H4 (cell line): ENCODE measurements around the gene CPNE4. TPM values are rescaled to one million over a fixed set of nuclear protein-coding genes. Genes with fewer than 3 reads are reported as not detected.

Experiments used
- DNase-seq: peaks from one replicate; pipeline ENCODE4 v3.0.0-alpha.2; 2015; ENCODE audit warnings: low spot score
- total RNA-seq: library from RNA; depleted of rRNA; stranded (reverse); fragments of >200 nt; shearing (Covaris generic); gene quantifications from 2 replicates; pipeline ENCODE4 v1.2.3, GENCODE V29; 2014

CPNE4 gene
- total RNA-seq, 1 experiment from 2014 or later = 0.14 TPM

GRCh38 chr3:131735116-131735515 lies 299.7 kb downstream of the CPNE4 start:
- no peak for DNase-seq

- DNase-seq = no peak
These were observed 301.6 kb downstream of the CPNE4 start for GRCh38 chr3:131733086-131733841.

- no peak for DNase-seq
These were observed 303.1 kb downstream of the CPNE4 start for GRCh38 chr3:131731709-131732108.

GRCh38 chr3:131730581-131730980 lies 304.2 kb downstream of the CPNE4 start:
- DNase-seq = no peak

DNA sequence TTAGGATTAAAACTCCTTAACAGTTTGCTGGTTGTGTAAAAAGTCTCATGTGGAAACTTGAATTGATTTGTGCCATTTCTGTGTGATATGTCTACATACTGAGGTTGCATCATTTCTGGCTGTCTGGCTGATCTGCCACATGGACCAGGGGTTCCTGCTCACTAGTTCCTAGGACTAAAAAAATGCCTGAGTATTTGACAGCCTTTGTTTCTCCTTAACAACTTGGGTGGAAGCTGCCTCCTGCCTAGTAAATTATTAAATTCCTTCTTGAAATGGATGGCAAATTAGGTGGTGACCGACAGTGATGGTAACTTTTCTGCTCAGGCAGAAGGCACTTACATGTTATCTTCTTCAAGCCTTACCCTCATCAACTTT lies 305.2 kb downstream of the CPNE4 start:
- no peak for DNase-seq

DNA sequence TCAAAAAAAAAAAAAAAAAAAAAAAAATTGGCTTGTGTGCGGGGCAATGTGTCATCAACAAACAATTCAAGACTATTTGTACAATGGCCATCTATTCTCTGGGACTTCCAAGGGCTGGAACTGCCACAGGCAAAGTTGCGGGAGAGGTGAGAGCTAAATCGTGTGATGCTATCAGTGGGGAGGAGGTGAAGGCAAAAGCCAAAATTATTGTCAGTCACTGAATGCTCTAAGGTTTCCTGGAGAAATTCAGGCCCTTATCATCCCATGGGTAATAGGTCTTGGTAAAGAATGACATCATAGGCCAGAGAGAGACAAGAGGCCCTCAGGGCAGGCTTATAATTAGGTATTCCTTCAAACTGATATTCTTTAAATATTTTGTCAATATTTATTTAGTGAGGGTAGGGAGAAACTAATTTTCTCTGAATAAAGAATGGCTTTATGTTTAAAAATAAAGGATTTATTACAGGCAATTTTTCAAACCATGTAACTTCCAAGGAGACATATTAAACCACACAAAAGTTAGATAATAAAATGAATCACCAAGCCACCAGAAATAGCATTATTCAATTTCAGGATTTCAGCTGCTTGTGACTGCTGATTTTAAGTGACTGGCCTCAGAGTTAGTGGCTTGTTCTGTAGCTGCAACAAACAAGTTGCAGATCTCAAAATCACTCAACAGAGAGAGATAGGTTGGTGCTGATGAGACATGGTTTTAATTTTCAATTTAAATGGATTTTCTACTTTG lies 305.7 kb downstream of the CPNE4 start:
- DNase-seq = peak; percentile 43

DNA sequence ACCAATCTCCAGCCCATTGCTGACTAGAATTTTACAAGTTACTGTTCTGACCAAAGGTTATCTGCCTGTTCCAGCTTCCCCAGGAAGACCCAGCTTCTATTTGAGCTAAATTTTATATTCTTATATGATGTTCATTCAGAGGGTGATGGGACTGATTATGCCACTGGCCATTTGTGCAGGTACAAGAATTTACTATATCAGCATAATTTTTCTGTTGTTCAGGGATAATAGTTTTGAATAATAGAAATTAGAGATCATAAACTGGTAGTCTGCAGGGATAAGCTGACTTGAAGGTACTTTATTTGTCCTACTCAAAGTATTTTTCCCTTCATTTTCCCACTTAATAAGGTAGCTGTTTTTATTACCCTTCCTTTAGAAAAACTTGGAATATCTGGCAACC lies 309.4 kb downstream of the CPNE4 start:
- DNase-seq = no peak

- no peak for DNase-seq
These were observed 311.5 kb downstream of the CPNE4 start for GRCh38 chr3:131723343-131723742.

- DNase-seq = no peak
These were observed 317.3 kb downstream of the CPNE4 start for GRCh38 chr3:131717493-131717892.

DNA sequence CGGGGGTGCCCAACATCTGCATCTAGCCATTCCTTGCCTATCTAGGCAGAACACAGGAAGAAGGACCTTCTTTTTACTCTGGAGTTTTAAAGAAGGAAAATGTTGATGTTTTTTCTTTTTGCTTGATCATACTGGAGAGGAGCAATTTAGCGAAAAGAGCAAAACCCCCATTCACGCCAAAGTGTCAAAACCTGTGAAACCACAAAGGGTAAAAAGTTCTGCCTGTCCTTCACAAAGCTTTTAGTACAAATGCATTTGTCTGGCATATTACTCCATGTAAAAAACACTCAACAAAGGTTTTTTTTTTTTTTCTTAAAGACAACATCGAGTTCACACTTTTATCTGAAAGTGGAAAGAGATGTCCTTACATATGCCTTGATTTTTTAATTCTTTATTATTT lies 317.9 kb downstream of the CPNE4 start:
- no peak for DNase-seq

GRCh38 chr3:131716007-131716406 lies 318.8 kb downstream of the CPNE4 start:
- DNase-seq = no peak

GRCh38 chr3:131714585-131715220 lies 320.1 kb downstream of the CPNE4 start:
- no peak for DNase-seq

DNA sequence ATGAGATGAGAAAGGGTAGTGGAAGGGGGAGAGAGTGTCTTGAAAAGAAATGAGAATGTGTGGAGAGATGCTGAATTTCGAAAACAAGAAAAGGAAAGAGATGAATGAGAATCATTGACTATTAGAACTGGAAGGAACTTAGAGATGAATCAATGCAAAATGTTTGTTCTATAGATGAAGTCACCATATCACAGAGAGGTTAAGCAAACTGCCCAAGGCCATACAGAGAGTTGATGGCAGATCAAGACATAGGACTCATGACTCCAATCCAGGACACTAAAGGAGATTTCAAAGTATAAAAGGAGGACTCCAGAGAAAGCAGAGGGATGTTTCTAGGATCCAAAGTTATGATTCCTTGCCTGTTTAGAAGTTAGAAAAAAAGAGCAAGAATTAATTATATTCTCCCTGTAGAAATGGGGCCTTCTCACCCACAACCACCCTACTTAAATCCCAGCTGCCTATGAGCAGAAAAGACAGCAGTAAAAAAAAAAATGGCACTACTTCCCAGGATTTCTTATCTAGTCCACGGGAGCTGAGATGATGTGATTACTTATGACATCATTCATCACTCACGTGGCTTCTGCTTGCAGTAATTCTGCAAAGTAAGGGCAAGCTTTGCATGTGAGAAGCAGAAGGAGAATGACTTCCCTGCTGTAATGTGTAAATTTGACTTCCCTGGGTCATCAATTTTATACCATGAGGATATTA lies 321.2 kb downstream of the CPNE4 start:
- DNase-seq = no peak

- DNase-seq = no peak
These were observed 322.2 kb downstream of the CPNE4 start for GRCh38 chr3:131712662-131713061.

- no peak for DNase-seq
These were observed 323.6 kb downstream of the CPNE4 start for GRCh38 chr3:131711114-131711768.

GRCh38 chr3:131708241-131708640 lies 326.6 kb downstream of the CPNE4 start:
- no peak for DNase-seq

GRCh38 chr3:131705558-131706051 lies 329.2 kb downstream of the CPNE4 start:
- DNase-seq = no peak

DNA sequence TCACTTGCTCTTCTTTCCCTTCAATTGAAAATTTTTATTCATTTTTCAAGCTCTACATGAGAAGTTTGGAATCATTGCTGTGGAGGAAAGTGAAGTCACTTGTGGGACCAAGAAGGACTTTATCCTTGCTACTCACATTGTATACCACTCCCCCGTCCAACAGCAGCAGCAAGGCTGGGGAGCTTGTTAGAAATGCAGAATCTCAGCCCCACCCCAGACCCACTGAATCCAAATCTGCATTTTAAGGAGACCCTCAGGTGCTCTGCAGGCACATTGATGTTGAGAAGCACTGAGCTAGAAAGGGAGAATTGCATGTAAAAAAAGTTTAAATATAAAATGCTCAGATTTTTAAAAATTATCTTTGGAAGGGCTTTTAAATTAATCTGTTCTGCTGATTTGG lies 329.7 kb downstream of the CPNE4 start:
- DNase-seq = no peak

- no peak for DNase-seq
These were observed 330.7 kb downstream of the CPNE4 start for GRCh38 chr3:131704098-131704497.

DNA sequence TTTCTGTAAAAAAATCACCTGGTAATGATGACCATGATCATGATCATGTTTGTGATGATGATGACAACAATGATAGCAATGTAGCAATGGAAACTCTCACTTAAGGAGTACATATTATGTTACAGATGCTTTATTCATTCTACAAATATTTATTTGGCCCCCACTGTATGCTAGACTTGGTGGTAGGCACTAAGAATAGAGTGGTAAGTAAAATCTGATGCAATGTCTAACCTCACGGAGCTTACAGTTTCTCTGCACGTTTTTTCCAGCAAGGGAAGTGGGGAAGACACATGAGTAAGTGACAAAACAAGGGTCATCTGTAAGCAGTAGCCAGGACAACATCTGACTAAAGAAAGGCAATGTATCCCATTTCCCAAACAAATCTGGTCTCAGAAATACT lies 332.7 kb downstream of the CPNE4 start:
- no peak for DNase-seq

DNA sequence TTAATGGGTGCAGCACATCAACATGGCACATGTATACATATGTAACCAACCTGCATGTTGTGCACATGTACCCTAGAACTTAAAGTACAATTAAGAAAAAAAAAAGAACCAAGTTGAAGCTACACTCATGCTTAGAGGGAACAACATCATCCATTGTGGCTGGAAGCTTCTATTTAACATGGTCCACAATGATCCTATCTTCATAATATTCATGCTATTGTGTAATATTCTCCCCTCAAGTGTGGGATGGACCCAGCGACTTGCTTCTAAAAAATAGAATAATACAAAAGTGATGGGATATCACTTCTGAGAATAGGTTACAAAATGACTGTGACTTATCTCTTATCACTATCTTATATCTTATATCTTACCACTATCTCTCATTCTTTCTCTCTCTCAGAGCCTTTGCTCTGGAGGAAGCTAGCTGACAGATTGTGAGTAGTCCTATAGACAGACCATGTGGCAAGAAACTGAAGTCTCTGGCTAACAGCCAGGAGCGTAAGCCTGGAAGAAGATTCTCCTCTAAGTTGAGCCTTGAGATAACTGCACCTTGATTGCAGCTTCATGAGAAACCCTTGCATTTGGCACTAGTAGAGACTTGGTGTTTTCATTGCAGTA lies 333.6 kb downstream of the CPNE4 start:
- no peak for DNase-seq
